SK-N-SH (cell line): Measurements from ENCODE around the gene NAPA. TPM values are rescaled to one million over a fixed set of nuclear protein-coding genes. Genes with fewer than 3 reads are reported as not detected.

Source experiments
- CTCF ChIA-PET: fragments of 300-600, 350-600 bp; formaldehyde crosslinking; extraction: SDS; loops from one replicate; lab custom pipeline; 2021; lab: Yijun Ruan, JAX
- POLR2A ChIA-PET: fragments of 350-600 bp; sonication (Branson Sonifier 250); formaldehyde crosslinking; extraction: SDS; loops from one replicate; lab custom pipeline; 2020; ENCODE audit warnings: antibody characterized with exemption, inconsistent platforms; lab: Yijun Ruan, JAX
- DNase-seq: peaks from one replicate; pipeline ENCODE4 v3.0.0; 2012
- H2AFZ ChIP-seq: fragments of 200-600 bp; sonication (generic); 2 replicates; pipeline ENCODE4 v1.8.1; 2016; ENCODE audit warnings: antibody characterized with exemption, mild to moderate bottlenecking, low read depth
- H3F3A ChIP-seq: fragments of 200-600 bp; sonication (generic); replicated peaks from 2 replicates; pipeline ENCODE3; 2016; ENCODE audit warnings: antibody characterized with exemption, mild to moderate bottlenecking; ENCODE audit not compliant: insufficient read depth
- H3K27ac ChIP-seq, 2 experiments: fragments of 200-500 bp in 1 of 2; fragments of 200-600 bp in 1 of 2; sonication (Bioruptor generic) in 1 of 2; sonication (generic), shearing (Covaris generic) in 1 of 2; 2 replicates each; pipeline versions ENCODE4 v1.5.1 to v1.6.1; 2014 to 2016; ENCODE audit warnings: low read depth in 2 of 2, inconsistent platforms in 1 of 2, low read length in 1 of 2, mild to moderate bottlenecking in 1 of 2, mixed read lengths in 1 of 2
- H3K27me3 ChIP-seq: fragments of 200-600 bp; sonication (generic), shearing (Covaris generic); 2 replicates; pipeline ENCODE4 v1.6.1; 2016; ENCODE audit warnings: mixed run types; ENCODE audit not compliant: insufficient read depth
- H3K36me3 ChIP-seq, 2 experiments: fragments of 200-500 bp in 1 of 2; fragments of 200-600 bp in 1 of 2; sonication (Bioruptor generic) in 1 of 2; sonication (generic) in 1 of 2; replicated peaks in 1 of 2; 2 replicates each; pipeline versions ENCODE3 to v1.5.1; 2014 to 2016; ENCODE audit warnings: low read length in 1 of 2, mild to moderate bottlenecking in 1 of 2; ENCODE audit not compliant: insufficient read depth in 2 of 2, control insufficient read depth in 1 of 2
- H3K4me1 ChIP-seq, 2 experiments: fragments of 200-500 bp in 1 of 2; fragments of 200-600 bp in 1 of 2; sonication (Bioruptor generic) in 1 of 2; sonication (generic), shearing (Covaris generic) in 1 of 2; 2 replicates each; pipeline versions ENCODE4 v1.5.1 to v1.6.1; 2014 to 2016; ENCODE audit warnings: low read depth in 1 of 2, low read length in 1 of 2, mixed run types in 1 of 2; ENCODE audit not compliant: insufficient read depth in 2 of 2, control insufficient read depth in 1 of 2
- H3K4me2 ChIP-seq: fragments of 200-600 bp; sonication (generic), shearing (Covaris generic); 2 replicates; pipeline ENCODE4 v1.6.1; 2017; ENCODE audit warnings: mixed run types
- H3K4me3 ChIP-seq, 2 experiments: fragments of 200-500 bp in 1 of 2; fragments of 200-600 bp in 1 of 2; sonication (Bioruptor generic) in 1 of 2; sonication (generic), shearing (Covaris generic) in 1 of 2; 2 replicates each; pipeline versions ENCODE4 v1.5.1 to v1.8.1; 2014 to 2016; ENCODE audit warnings: low read depth in 2 of 2, inconsistent platforms in 1 of 2, low read length in 1 of 2, mild to moderate bottlenecking in 1 of 2, mixed read lengths in 1 of 2, moderate library complexity in 1 of 2
- H3K79me2 ChIP-seq: fragments of 200-600 bp; sonication (generic); 2 replicates; pipeline ENCODE4 v1.8.1; 2017; ENCODE audit warnings: mild to moderate bottlenecking; ENCODE audit not compliant: insufficient read depth
- H3K9ac ChIP-seq: fragments of 200-600 bp; sonication (generic); 2 replicates; pipeline ENCODE4 v1.6.1; 2017; ENCODE audit warnings: mixed run types
- H3K9me2 ChIP-seq: fragments of 200-600 bp; sonication (generic); 2 replicates; pipeline ENCODE4 v1.6.1; 2017; ENCODE audit warnings: mixed run types
- H3K9me3 ChIP-seq: fragments of 200-600 bp; sonication (generic); 2 replicates; pipeline ENCODE4 v1.6.1; 2017; ENCODE audit warnings: mixed run types, mild to moderate bottlenecking, moderate library complexity
- H4K20me1 ChIP-seq: fragments of 200-600 bp; sonication (generic); 2 replicates; pipeline ENCODE4 v1.6.1; 2017; ENCODE audit warnings: mild to moderate bottlenecking, mixed run types; ENCODE audit not compliant: insufficient read depth
- CHD2 ChIP-seq: fragments of 150-350 bp; IDR thresholded peaks from 2 replicates; pipeline ENCODE4 v1.6.1; 2018; ENCODE audit warnings: low read length; ENCODE audit not compliant: partially characterized antibody
- EP300 ChIP-seq, 2 experiments: IDR thresholded peaks; 2 replicates each; pipeline versions ENCODE4 v1.4.0 to v1.6.1; 2012; ENCODE audit warnings: borderline replicate concordance in 1 of 2, low read depth in 1 of 2, low read length in 1 of 2
- FOSL2 ChIP-seq: IDR thresholded peaks from 2 replicates; pipeline ENCODE4 v1.4.0; 2012; ENCODE audit warnings: low read depth, mild to moderate bottlenecking, moderate library complexity, borderline replicate concordance
- FOXJ3 ChIP-seq: sonication (generic); formaldehyde crosslinking; IDR thresholded peaks from 2 replicates; pipeline ENCODE4 v1.5.1; 2020; ENCODE audit warnings: mild to moderate bottlenecking, missing genetic modification reagents
- GATA2 ChIP-seq: sonication (generic); formaldehyde crosslinking; IDR thresholded peaks from 2 replicates; pipeline ENCODE4 v1.5.0; 2020; ENCODE audit warnings: mild to moderate bottlenecking, missing genetic modification reagents
- MAX ChIP-seq: IDR thresholded peaks from 2 replicates; pipeline ENCODE4 v1.4.0; 2012; ENCODE audit warnings: low read depth
- MEF2A ChIP-seq: IDR thresholded peaks from 2 replicates; pipeline ENCODE4 v1.4.0; 2012; ENCODE audit warnings: low read depth, borderline replicate concordance
- MXI1 ChIP-seq: IDR thresholded peaks from 2 replicates; pipeline ENCODE4 v1.6.1; 2012; ENCODE audit warnings: mild to moderate bottlenecking, low read depth, low read length, improper control_type of control experiment
- NRF1 ChIP-seq: IDR thresholded peaks from 2 replicates; pipeline ENCODE4 v1.6.1; 2012; ENCODE audit warnings: low read depth, mild to moderate bottlenecking, low read length
- POLR2AphosphoS5 ChIP-seq: IDR thresholded peaks from 2 replicates; pipeline ENCODE4 v1.6.1; 2012; ENCODE audit warnings: low read depth, low read length
- SIN3A ChIP-seq: IDR thresholded peaks from 2 replicates; pipeline ENCODE4 v1.6.1; 2012; ENCODE audit warnings: low read depth, mild to moderate bottlenecking, low read length, moderate library complexity, borderline replicate concordance
- SMC3 ChIP-seq: IDR thresholded peaks from 2 replicates; pipeline ENCODE4 v1.6.1; 2012; ENCODE audit warnings: low read depth, low read length, improper control_type of control experiment
- TAF1 ChIP-seq: IDR thresholded peaks from 2 replicates; pipeline ENCODE4 v1.6.1; 2012; ENCODE audit warnings: low read depth, mild to moderate bottlenecking, low read length, moderate library complexity, borderline replicate concordance
- TCF12 ChIP-seq: IDR thresholded peaks from 2 replicates; pipeline ENCODE4 v1.4.0; 2012
- USF1 ChIP-seq: IDR thresholded peaks from 2 replicates; pipeline ENCODE4 v1.4.0; 2012; ENCODE audit warnings: low read depth, borderline replicate concordance
- YY1 ChIP-seq: IDR thresholded peaks from 2 replicates; pipeline ENCODE4 v1.4.0; 2012; ENCODE audit warnings: low read depth, mild to moderate bottlenecking
- WGBS: methylation state at CpG from one replicate; pipeline ENCODE4 v1.1.6; 2017; ENCODE audit warnings: low lambda C conversion rate; 5-methylcytosine and 5-hydroxymethylcytosine counted together
- polyA plus RNA-seq, 3 experiments: library from polyadenylated mRNA; depleted of rRNA; stranded (reverse); fragments of >200 nt; gene quantifications; 2 replicates each; pipeline ENCODE4 v1.2.3, GENCODE V29; 2012

NAPA gene
- polyA plus RNA-seq, 1 of the 3 experiments (the other 2 are of a cell fraction) = 84.1 TPM

GRCh38 chr19:47514869-47515588, at the start of gene NAPA (continued):
- TF ChIP-seq NRF1 (peak; percentile 66), GATA2 (CRISPR knock-in tag) (no peak), FOSL2 (no peak), CHD2 (peak; percentile 61), EP300 (IDR thresholded peaks at IDR 0.05; ENCODE audit: borderline replicate concordance in 1 of 2, low read depth in 1 of 2, low read length in 1 of 2) (peak in 1 of 2 experiments; percentile 60; a peak in 1 of 4 replicates), TCF12 (peak; percentile 27; the same call in 1 of the 2 replicates), TAF1 (peak; percentile 85), POLR2AphosphoS5 (peak; percentile 76), USF1 (peak; percentile 96), SMC3 (peak; percentile 84; the same call in 1 of the 2 replicates), MXI1 (peak; percentile 99), YY1 (no peak), FOXJ3 (no peak)

- Histone ChIP-seq H3K4me1 (no peaks in the 10 kb centered on the region), H3F3A (no peaks in the 10 kb centered on the region), H3K9me3 (no peaks in the 10 kb centered on the region), H3K79me2 (no peaks in the 10 kb centered on the region), H3K27ac (no peak overlapping the region), H3K27me3 (no peaks in the 10 kb centered on the region), H2AFZ (no peak overlapping the region), H3K9me2 (no peaks in the 10 kb centered on the region), H3K4me3 (no peak overlapping the region), H3K4me2 (no peak overlapping the region), H3K36me3 (no peaks in the 10 kb centered on the region), H3K9ac (no peak overlapping the region), H4K20me1 (no peaks in the 10 kb centered on the region)
- WGBS = 78% methylated on average over 3 of the region's 3 CpGs
- DNase-seq = no peak
- ChIA-PET POLR2A (no interaction called here), CTCF (no interaction called here)
- TF ChIP-seq MAX (no peak), MXI1 (no peak), SIN3A (no peak), MEF2A (no peak), TCF12 (no peak)
Observed at GRCh38 chr19:47564081-47564480, 49.2 kb upstream of the NAPA start.
